ENCODE results near the gene USP35.

Gene USP35

GRCh38 chr11:78200553-78200952, 11.8 kb downstream of the USP35 start:
- no peak for TF ChIP-seq REST (IDR thresholded peaks at IDR 0.05; ENCODE audit: low read depth)
- TF ChIP-seq EGR1 (IDR thresholded peaks at IDR 0.05) = no peak
- TF ChIP-seq TEAD4 (IDR thresholded peaks at IDR 0.05) = no peak
- no peak for TF ChIP-seq FOXM1 (IDR thresholded peaks at IDR 0.05; ENCODE audit: borderline replicate concordance, low read depth)
- no peak for TF ChIP-seq NFIC (IDR thresholded peaks at IDR 0.05)
- no peak for TF ChIP-seq TAF1 (IDR thresholded peaks at IDR 0.05; ENCODE audit: low read depth)
- TF ChIP-seq MAX (IDR thresholded peaks at IDR 0.05) = no peak
- TF ChIP-seq EP300 (IDR thresholded peaks at IDR 0.05; ENCODE audit: borderline replicate concordance) = no peak
- no peak for TF ChIP-seq CREB1 (IDR thresholded peaks at IDR 0.05; ENCODE audit: low read depth)
- no peak for TF ChIP-seq RAD21 (IDR thresholded peaks at IDR 0.05; ENCODE audit: low read depth)
- TF ChIP-seq TCF12 (IDR thresholded peaks at IDR 0.05; ENCODE audit: low read depth) = no peak
- TF ChIP-seq ZBTB7A (IDR thresholded peaks at IDR 0.05; ENCODE audit: low read depth) = no peak
- no peak for TF ChIP-seq USF1 (IDR thresholded peaks at IDR 0.05)
- no peak for TF ChIP-seq CEBPB (IDR thresholded peaks at IDR 0.05)
- no peak for TF ChIP-seq YY1 (IDR thresholded peaks at IDR 0.05; ENCODE audit: low read depth)

GRCh38 chr11:78201096-78201818, 12.5 kb downstream of the USP35 start:
- TF ChIP-seq REST (IDR thresholded peaks at IDR 0.05; ENCODE audit: low read depth) = no peak

GRCh38 chr11:78202733-78203167, 14.0 kb downstream of the USP35 start:
- TF ChIP-seq YY1 (IDR thresholded peaks at IDR 0.05; ENCODE audit: low read depth) = no peak
- TF ChIP-seq TCF12 (IDR thresholded peaks at IDR 0.05; ENCODE audit: low read depth) = no peak
- no peak for TF ChIP-seq TAF1 (IDR thresholded peaks at IDR 0.05; ENCODE audit: low read depth)
- TF ChIP-seq FOXM1 (IDR thresholded peaks at IDR 0.05; ENCODE audit: borderline replicate concordance, low read depth) = no peak
- no peak for TF ChIP-seq MAX (IDR thresholded peaks at IDR 0.05)
- TF ChIP-seq REST (IDR thresholded peaks at IDR 0.05; ENCODE audit: low read depth) = no peak
- TF ChIP-seq USF1 (IDR thresholded peaks at IDR 0.05) = no peak
- no peak for TF ChIP-seq CREB1 (IDR thresholded peaks at IDR 0.05; ENCODE audit: low read depth)
- TF ChIP-seq NFIC (IDR thresholded peaks at IDR 0.05) = no peak
- TF ChIP-seq EP300 (IDR thresholded peaks at IDR 0.05; ENCODE audit: borderline replicate concordance) = no peak
- no peak for TF ChIP-seq EGR1 (IDR thresholded peaks at IDR 0.05)
- TF ChIP-seq CEBPB (IDR thresholded peaks at IDR 0.05) = no peak
- no peak for TF ChIP-seq RAD21 (IDR thresholded peaks at IDR 0.05; ENCODE audit: low read depth)
- TF ChIP-seq TEAD4 (IDR thresholded peaks at IDR 0.05) = no peak
- no peak for TF ChIP-seq ZBTB7A (IDR thresholded peaks at IDR 0.05; ENCODE audit: low read depth)

- no peak for TF ChIP-seq REST (IDR thresholded peaks at IDR 0.05; ENCODE audit: low read depth)
- TF ChIP-seq TAF1 (IDR thresholded peaks at IDR 0.05; ENCODE audit: low read depth) = no peak
- no peak for TF ChIP-seq TCF12 (IDR thresholded peaks at IDR 0.05; ENCODE audit: low read depth)
- TF ChIP-seq FOXM1 (IDR thresholded peaks at IDR 0.05; ENCODE audit: borderline replicate concordance, low read depth) = no peak
- TF ChIP-seq CREB1 (IDR thresholded peaks at IDR 0.05; ENCODE audit: low read depth) = no peak
- no peak for TF ChIP-seq USF1 (IDR thresholded peaks at IDR 0.05)
- TF ChIP-seq MAX (IDR thresholded peaks at IDR 0.05) = no peak
- TF ChIP-seq EGR1 (IDR thresholded peaks at IDR 0.05) = no peak
- no peak for TF ChIP-seq RAD21 (IDR thresholded peaks at IDR 0.05; ENCODE audit: low read depth)
- no peak for TF ChIP-seq TEAD4 (IDR thresholded peaks at IDR 0.05)
- TF ChIP-seq YY1 (IDR thresholded peaks at IDR 0.05; ENCODE audit: low read depth) = no peak
- no peak for TF ChIP-seq EP300 (IDR thresholded peaks at IDR 0.05; ENCODE audit: borderline replicate concordance)
- TF ChIP-seq NFIC (IDR thresholded peaks at IDR 0.05) = no peak
- TF ChIP-seq CEBPB (IDR thresholded peaks at IDR 0.05) = no peak
- no peak for TF ChIP-seq ZBTB7A (IDR thresholded peaks at IDR 0.05; ENCODE audit: low read depth)
These were observed 14.5 kb downstream of the USP35 start for GRCh38 chr11:78203184-78203583.
